Measurements from ENCODE around the gene PLTP.
A peak's percentile ranks its signal among the peaks of the same experiment; 100 is the strongest.

PLTP gene

GRCh38 chr20:45924391-45925261 is 12.7 kb upstream of the PLTP start:
- H3K79me1 ChIP-seq (ENCODE audit: low read depth, low read length), result no peaks in the 10 kb centered on the region
- no peak for DNase-seq (ENCODE audit: low spot score)
- peak overlapping the region; percentile 44 for H3K18ac ChIP-seq (ENCODE audit: low read length)
- no peak overlapping the region for H2BK12ac ChIP-seq (ENCODE audit: low read length)
- no peak overlapping the region for H3K4me2 ChIP-seq (ENCODE audit: insufficient read depth, low read length, poor library complexity, severe bottlenecking)
- H4K91ac ChIP-seq (ENCODE audit: low read depth, low read length, poor library complexity), result no peak overlapping the region
- H3K14ac ChIP-seq (ENCODE audit: low read length), result no peak overlapping the region
- no peak overlapping the region for H3K4me3 ChIP-seq (ENCODE audit: low read length in 2 of 2)
- H2BK15ac ChIP-seq (ENCODE audit: low read length), result no peak overlapping the region
- no peak overlapping the region for H2BK5ac ChIP-seq (ENCODE audit: low read length)
- H3K27ac ChIP-seq (replicated peaks; ENCODE audit: low read length), result no peak overlapping the region
- peaks cover 5 to 9% of the 10 kb centered on the region in 2 donors for H3K4me1 ChIP-seq (ENCODE audit: control insufficient read depth in 2 of 2, insufficient read depth in 1 of 2, low read depth in 1 of 2, low read length in 2 of 2)
- H2BK120ac ChIP-seq (ENCODE audit: low read depth, low read length), result no peak overlapping the region
- H3K23ac ChIP-seq (ENCODE audit: low read depth, low read length, poor library complexity), result no peak overlapping the region
- H3K36me3 ChIP-seq (replicated peaks in 1 of 2; ENCODE audit: control insufficient read depth in 2 of 2, insufficient read depth in 2 of 2, low read length in 2 of 2), result no peaks in the 10 kb centered on the region
- H3K9me3 ChIP-seq (replicated peaks in 1 of 2; ENCODE audit: control insufficient read depth in 2 of 2, insufficient read depth in 1 of 2, low read depth in 1 of 2, low read length in 2 of 2), result no peaks in the 10 kb centered on the region
- H3K27me3 ChIP-seq (ENCODE audit: control insufficient read depth in 3 of 3, insufficient read depth in 3 of 3, low read depth in 1 of 3, low read length in 3 of 3), result peaks cover 0 to 3% (median 0%) of the 10 kb centered on the region in 3 experiments
- no peak overlapping the region for H2AK5ac ChIP-seq (ENCODE audit: low read depth, low read length)
- H2AFZ ChIP-seq (ENCODE audit: low read length), result peak overlapping the region; percentile 63
- H4K8ac ChIP-seq (ENCODE audit: low read depth, low read length), result no peak overlapping the region
- no peak overlapping the region for H3K9ac ChIP-seq (ENCODE audit: low read depth, low read length, poor library complexity)
- no peak overlapping the region for H3K4ac ChIP-seq (ENCODE audit: low read length)
- no CpG with 5 or more reads among the region's 21 CpGs for WGBS, 2 donors (ENCODE audit: extremely low coverage in 2 of 2, insufficient read length in 2 of 2, insufficient replicate concordance in 1 of 2)

DNA sequence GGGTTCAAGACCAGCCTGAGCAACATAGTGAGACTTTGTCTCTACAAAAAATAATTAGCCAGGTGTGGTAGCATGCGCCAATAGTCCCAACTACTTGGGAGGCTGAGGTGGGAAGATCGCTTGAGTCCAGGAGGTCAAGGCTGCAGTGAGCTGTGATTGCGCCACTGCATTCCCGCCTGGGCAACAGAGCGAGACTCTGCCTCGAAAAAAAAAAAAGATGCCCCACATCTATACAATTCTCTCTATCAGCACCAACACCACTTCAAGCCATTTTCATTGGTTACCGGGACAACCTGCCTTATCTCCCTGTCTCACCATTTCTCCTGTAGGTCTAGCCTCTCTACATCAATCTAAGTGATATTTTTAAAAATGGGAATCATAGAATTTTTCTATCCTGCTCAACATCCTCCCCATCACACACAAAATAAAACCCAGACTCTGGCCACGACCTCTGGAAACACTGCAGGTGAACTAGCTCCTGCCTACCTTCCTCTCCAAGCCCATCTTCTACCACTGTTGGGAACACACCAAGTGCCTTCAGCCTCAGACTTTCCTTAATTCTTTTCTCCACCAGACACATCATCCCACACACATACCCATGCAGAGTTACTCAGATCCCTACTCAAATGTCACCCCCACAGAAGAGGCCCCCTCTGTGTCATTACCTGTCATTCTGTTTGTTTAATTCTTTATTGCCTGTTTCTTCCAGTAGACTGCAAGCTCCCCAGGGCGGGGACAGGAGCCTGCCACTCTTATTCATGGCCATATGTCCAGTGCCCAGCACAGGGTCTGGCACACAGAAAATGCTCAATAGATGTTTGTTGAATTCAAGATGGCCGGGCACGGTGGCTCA is 9.6 kb upstream of the PLTP start:
- Histone ChIP-seq H3K4ac (ENCODE audit: low read length) (no peak overlapping the region), H2BK5ac (ENCODE audit: low read length) (no peak overlapping the region), H3K14ac (ENCODE audit: low read length) (no peak overlapping the region), H3K4me3 (ENCODE audit: low read length in 2 of 2) (no peak overlapping the region), H2BK15ac (ENCODE audit: low read length) (no peak overlapping the region), H2BK12ac (ENCODE audit: low read length) (no peak overlapping the region), H3K23ac (ENCODE audit: low read depth, low read length, poor library complexity) (no peak overlapping the region), H3K18ac (ENCODE audit: low read length) (no peak overlapping the region), H3K79me1 (ENCODE audit: low read depth, low read length) (no peaks in the 10 kb centered on the region), H3K27ac (replicated peaks; ENCODE audit: low read length) (no peak overlapping the region), H4K91ac (ENCODE audit: low read depth, low read length, poor library complexity) (no peak overlapping the region), H3K9me3 (replicated peaks in 1 of 2; ENCODE audit: control insufficient read depth in 2 of 2, insufficient read depth in 1 of 2, low read depth in 1 of 2, low read length in 2 of 2) (no peaks in the 10 kb centered on the region), H4K8ac (ENCODE audit: low read depth, low read length) (no peak overlapping the region), H3K27me3 (ENCODE audit: control insufficient read depth in 3 of 3, insufficient read depth in 3 of 3, low read depth in 1 of 3, low read length in 3 of 3) (peaks cover 0 to 3% (median 0%) of the 10 kb centered on the region in 3 experiments), H2AK5ac (ENCODE audit: low read depth, low read length) (no peak overlapping the region), H3K9ac (ENCODE audit: low read depth, low read length, poor library complexity) (no peak overlapping the region), H2BK120ac (ENCODE audit: low read depth, low read length) (no peak overlapping the region), H3K4me1 (ENCODE audit: control insufficient read depth in 2 of 2, insufficient read depth in 1 of 2, low read depth in 1 of 2, low read length in 2 of 2) (peaks cover 9 to 10% of the 10 kb centered on the region in 2 donors), H2AFZ (ENCODE audit: low read length) (no peak overlapping the region), H3K4me2 (ENCODE audit: insufficient read depth, low read length, poor library complexity, severe bottlenecking) (no peak overlapping the region), H3K36me3 (replicated peaks in 1 of 2; ENCODE audit: control insufficient read depth in 2 of 2, insufficient read depth in 2 of 2, low read length in 2 of 2) (no peaks in the 10 kb centered on the region)
- WGBS, 2 donors (ENCODE audit: extremely low coverage in 2 of 2, insufficient read length in 2 of 2, insufficient replicate concordance in 1 of 2), result no CpG with 5 or more reads among the region's 11 CpGs
- DNase-seq (ENCODE audit: low spot score), result no peak

GRCh38 chr20:45920462-45921336 is 8.7 kb upstream of the PLTP start:
- no peak overlapping the region for H3K4me3 ChIP-seq (ENCODE audit: low read length in 2 of 2)
- H3K18ac ChIP-seq (ENCODE audit: low read length), result no peak overlapping the region
- H2BK120ac ChIP-seq (ENCODE audit: low read depth, low read length), result no peak overlapping the region
- no peak overlapping the region for H2AK5ac ChIP-seq (ENCODE audit: low read depth, low read length)
- no peak overlapping the region for H3K14ac ChIP-seq (ENCODE audit: low read length)
- H3K23ac ChIP-seq (ENCODE audit: low read depth, low read length, poor library complexity), result no peak overlapping the region
- H2BK15ac ChIP-seq (ENCODE audit: low read length), result no peak overlapping the region
- no peak overlapping the region for H3K4me2 ChIP-seq (ENCODE audit: insufficient read depth, low read length, poor library complexity, severe bottlenecking)
- no peak overlapping the region for H4K91ac ChIP-seq (ENCODE audit: low read depth, low read length, poor library complexity)
- no peak overlapping the region for H3K9ac ChIP-seq (ENCODE audit: low read depth, low read length, poor library complexity)
- H3K4me1 ChIP-seq (ENCODE audit: control insufficient read depth in 2 of 2, insufficient read depth in 1 of 2, low read depth in 1 of 2, low read length in 2 of 2), result peaks cover 4 to 8% of the 10 kb centered on the region in 2 donors
- peak overlapping the region; percentile 36 for H2AFZ ChIP-seq (ENCODE audit: low read length)
- no peak overlapping the region for H3K27ac ChIP-seq (replicated peaks; ENCODE audit: low read length)
- no CpG with 5 or more reads among the region's 9 CpGs for WGBS, 2 donors (ENCODE audit: extremely low coverage in 2 of 2, insufficient read length in 2 of 2, insufficient replicate concordance in 1 of 2)
- H3K27me3 ChIP-seq (ENCODE audit: control insufficient read depth in 3 of 3, insufficient read depth in 3 of 3, low read depth in 1 of 3, low read length in 3 of 3), result peaks cover 0 to 3% (median 0%) of the 10 kb centered on the region in 3 experiments
- H3K79me1 ChIP-seq (ENCODE audit: low read depth, low read length), result no peaks in the 10 kb centered on the region
- no peak overlapping the region for H2BK5ac ChIP-seq (ENCODE audit: low read length)
- no peak overlapping the region for H4K8ac ChIP-seq (ENCODE audit: low read depth, low read length)
- no peaks in the 10 kb centered on the region for H3K9me3 ChIP-seq (replicated peaks in 1 of 2; ENCODE audit: control insufficient read depth in 2 of 2, insufficient read depth in 1 of 2, low read depth in 1 of 2, low read length in 2 of 2)
- no peak overlapping the region for H3K4ac ChIP-seq (ENCODE audit: low read length)
- H2BK12ac ChIP-seq (ENCODE audit: low read length), result no peak overlapping the region
- H3K36me3 ChIP-seq (replicated peaks in 1 of 2; ENCODE audit: control insufficient read depth in 2 of 2, insufficient read depth in 2 of 2, low read length in 2 of 2), result no peaks in the 10 kb centered on the region
- no peak for DNase-seq (ENCODE audit: low spot score)
